HG03439 (cell line): ENCODE measurements around the gene MEOX2.

Experiments used
- ATAC-seq: cut with Tn5 transposase; IDR thresholded peaks from one replicate; pipeline ENCODE4 v1.9.1; 2021; ENCODE audit warnings: mild to moderate bottlenecking, moderate library complexity; ENCODE audit not compliant: unreplicated experiment

MEOX2 gene

GRCh38 chr7:15618275-15618674, 68.2 kb downstream of the MEOX2 start:
- ATAC-seq: no peak

DNA sequence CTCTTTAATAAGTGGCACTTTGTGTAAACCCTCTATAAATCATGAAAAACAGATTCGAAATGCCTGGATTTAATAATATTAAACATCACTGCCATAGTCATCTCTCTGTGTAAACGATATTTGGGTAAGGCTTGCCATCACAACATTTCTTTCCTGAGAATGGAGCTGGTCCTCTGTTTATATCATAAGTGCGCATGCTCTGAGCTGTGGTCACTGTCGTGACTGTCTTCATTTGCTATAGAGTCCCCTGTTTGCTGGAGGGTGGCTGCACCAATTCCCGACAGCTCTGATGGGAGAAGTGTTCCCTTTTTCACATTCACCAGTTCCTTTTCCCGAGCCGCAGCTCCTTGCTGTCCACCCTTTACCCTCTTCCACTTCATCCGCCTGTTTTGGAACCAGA, 74.3 kb downstream of the MEOX2 start:
- no peak for ATAC-seq

GRCh38 chr7:15610503-15610902, 76.0 kb downstream of the MEOX2 start:
- ATAC-seq: no peak

DNA sequence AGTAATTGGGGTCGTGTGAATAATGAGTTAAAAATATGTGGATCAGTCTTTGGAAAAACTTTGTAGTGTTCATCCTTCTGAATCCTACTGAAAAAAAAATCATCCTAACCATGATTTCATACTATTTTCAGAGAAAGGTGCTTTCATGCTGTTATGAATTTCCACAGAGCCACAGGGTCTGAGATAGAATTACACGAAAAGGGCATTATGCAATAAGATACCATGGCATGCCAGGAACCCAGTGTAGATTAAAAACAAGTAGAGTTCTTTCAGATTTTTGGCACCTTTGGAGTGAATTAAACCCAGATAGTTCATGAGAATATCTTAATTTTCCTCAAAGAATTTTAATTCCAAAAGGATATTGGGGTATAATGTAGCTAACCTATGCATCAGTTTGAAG, 77.2 kb downstream of the MEOX2 start:
- ATAC-seq: no peak

DNA sequence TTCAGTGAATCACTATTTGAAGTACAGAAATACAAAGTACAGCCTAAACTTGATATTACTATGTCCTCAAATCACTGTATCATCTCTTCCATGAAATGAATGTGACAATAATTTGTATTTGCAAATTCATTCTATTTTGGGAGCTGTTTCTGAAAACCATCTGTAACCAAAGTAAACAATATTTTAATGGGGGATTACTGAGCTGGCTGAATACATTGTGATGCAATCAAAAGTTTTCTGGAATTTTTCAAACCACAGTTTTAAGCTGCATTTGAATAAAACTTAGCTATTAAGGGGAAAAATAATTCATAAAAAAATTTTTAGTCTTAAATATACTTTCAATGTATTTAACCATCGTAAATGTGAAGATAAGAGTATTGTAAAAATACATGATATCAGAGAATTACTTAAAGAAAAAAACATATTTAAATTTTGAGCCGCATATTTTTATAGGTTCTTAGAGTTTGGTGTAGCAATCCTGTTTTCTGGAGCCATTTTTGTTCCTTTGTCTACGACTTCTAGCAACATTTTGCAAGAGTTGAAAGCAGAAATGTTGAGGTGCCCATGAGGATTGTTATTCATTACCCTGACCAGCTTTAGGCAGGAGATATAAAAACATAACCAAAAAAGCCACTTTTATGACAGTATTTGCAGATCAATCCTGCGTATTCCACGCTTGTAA, 78.8 kb downstream of the MEOX2 start:
- no peak for ATAC-seq

- no peak for ATAC-seq
Measured at GRCh38 chr7:15606561-15606960, 79.9 kb downstream of the MEOX2 start.

DNA sequence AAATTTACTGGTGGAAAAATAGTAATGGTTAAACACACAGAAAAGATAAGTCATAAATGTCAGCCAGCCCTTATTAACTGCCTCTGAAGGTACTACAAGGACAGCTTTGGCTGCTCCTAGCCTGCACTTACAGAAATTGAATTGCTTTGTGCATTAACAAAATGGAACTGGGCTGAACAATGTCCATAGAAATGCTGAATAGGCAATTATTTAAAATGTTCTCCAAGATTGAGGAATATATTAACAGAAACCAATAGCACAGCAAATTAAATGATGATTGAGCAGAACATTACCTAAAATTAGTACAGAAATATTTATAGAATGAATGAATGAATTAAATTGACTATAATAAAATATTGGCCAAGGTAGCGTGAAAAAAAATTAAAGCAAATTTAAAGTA, 82.3 kb downstream of the MEOX2 start:
- no peak for ATAC-seq

DNA sequence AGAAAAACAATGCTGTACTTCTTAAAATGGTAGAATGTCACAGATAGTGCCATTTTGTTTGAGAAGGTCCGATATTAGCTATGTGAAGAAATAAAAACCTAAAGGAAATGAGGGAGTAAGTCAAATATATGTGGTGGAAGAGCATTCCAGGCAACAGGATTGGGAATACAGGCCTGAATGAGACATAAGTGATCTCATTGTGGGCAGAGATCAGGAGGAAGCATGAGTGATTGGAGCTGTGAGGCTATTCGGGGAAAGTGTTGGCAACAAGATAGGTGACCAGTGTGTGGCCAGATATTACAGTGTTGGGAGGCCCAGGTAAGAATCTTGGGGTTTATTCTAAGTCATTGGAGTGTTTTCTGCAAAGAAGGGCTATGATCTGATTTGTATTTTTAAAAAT, 83.4 kb downstream of the MEOX2 start:
- no peak for ATAC-seq

DNA sequence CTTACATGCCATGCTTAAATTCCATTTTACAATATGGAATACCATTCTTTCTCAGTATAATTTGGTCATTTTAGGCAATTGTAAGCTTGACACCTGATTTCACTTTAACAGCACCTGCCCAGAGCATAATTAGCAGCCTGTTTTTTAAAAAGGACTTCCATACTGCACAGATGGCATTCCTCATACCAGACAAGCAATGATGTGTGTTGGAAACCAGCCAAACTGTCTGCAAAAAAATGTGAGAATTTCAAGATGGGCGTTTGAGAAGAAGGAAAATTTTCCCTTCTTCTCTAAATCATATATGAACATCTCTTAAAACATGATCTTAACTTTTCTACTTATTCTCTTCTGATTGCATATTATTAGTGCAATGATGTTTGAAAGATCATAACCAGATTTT, 84.2 kb downstream of the MEOX2 start:
- ATAC-seq: no peak

- ATAC-seq: no peak
Measured at GRCh38 chr7:15601175-15601574, 85.3 kb downstream of the MEOX2 start.

- no peak for ATAC-seq
Measured at GRCh38 chr7:15600298-15600697, 86.2 kb downstream of the MEOX2 start.

GRCh38 chr7:15594461-15594860, 92.0 kb downstream of the MEOX2 start:
- no peak for ATAC-seq

- ATAC-seq: no peak
Measured at GRCh38 chr7:15593382-15593781, 93.1 kb downstream of the MEOX2 start.

GRCh38 chr7:15586266-15586665, 100.2 kb downstream of the MEOX2 start:
- no peak for ATAC-seq

DNA sequence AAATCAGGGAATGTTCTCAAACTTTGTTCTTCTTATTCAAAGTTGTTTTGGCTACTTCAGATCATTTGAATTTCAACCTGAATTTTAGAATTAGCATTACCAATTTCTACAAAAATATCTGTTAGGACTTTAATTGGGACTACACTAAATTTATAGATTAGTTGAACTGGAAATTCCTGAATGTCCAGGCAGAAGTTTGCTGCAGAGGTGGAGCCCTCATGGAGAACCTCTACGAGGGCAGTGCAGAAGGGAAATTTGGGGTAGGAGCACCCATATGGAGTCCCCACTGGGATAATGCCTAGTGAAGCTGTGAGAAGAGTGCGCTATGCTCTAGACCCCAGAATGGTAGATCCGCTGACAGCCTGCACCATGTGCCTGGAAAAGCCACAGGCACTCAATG, 101.9 kb downstream of the MEOX2 start:
- ATAC-seq: no peak

- no peak for ATAC-seq
Measured at GRCh38 chr7:15582773-15583172, 103.7 kb downstream of the MEOX2 start.

GRCh38 chr7:15581352-15581951, 105.0 kb downstream of the MEOX2 start:
- no peak for ATAC-seq

DNA sequence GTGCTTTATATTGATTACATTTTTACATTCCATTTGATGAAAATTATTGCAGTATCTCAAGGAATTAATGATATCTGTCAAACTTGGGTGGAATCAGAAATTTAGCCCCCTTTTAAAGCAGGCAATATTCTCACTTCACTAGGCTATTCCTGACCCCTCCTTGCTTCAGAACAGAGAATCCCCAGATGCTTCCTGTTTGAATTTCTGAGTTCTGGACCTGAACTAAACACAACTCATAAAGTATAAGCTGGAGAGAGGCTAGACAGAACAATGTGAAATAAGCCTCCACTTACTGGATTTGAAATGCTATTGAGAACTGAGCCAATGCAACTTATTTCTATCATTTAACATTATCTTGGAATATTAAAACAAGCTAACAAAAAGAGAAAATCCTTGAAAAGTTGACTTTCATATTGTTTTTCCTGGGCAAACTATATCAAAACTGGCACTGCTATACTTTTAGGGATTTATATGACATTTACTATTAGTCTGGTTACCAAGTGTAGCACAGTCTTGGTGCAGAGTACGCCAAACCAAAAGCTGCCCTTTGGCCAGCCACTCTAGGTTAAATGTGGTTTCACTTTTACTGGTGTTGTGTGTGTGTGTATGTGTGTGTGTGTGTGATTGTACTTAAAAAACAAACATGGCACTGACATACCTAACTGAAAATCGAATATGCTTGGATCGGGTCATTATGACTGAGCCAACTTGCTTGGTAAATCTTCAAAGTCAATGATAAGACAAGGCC, 105.7 kb downstream of the MEOX2 start:
- no peak for ATAC-seq

DNA sequence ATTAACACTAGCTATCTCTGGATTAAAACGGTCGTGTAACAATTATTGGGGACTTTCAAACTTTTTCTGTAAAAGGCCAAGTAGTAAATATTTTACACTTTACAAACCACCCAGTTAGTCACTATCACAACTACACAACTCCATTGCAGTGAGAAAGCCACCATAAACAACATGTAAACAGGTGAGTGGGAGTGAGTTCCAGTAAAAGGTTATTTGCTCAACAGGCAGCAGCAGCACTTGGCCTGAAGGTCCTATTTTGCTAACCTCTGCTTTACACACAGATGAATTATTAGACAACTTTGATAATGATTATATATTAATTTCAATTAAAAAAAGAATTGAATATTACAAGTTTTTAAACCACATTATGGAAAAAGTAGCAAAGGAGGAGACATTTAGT, 108.9 kb downstream of the MEOX2 start:
- ATAC-seq: no peak

DNA sequence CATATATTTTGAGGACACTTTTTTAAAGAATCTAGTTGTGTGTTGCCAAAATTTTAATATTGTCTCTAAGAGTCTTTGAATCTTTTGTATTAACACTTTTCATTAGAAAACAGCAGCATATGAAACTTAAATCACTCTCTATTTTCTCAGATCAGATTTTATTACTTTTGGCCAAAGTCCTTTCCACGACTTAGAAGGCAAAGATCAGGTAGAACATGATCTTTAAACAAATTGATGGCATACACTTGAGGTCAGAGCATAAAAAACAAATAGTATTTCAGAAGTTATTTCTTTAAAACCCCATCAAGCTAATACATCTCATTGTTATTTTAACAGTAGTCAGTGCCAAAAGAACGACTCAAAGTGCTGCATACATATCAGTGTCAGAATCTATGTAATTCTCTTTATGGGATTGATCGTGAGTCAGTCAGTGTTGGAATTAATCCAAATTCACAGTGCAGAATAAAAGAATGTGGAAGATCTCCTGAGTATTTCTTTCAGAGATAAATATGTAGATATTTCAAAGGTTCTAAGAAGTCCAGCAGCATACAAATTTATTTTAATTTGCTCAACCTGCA, 115.1 kb downstream of the MEOX2 start:
- no peak for ATAC-seq

- no peak for ATAC-seq
Measured at GRCh38 chr7:15567652-15568051, 118.8 kb downstream of the MEOX2 start.

DNA sequence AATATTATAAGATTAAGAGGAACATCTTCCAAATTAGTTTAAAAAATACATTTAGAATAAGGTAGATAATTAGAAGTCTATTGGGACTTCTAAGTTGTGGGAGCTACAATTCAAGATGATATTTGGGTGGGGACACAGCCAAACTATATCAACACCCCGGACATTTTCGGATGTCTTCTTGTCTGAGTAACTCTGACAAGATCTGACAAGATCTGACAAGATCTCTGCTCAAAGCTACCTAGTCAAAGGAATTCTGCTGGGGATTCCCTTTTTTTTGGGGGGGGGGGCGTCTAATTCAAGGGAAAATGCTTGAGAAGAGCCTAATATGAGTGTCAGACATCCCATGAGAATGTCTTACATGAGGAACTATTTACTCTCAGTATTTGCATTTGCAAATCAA, 119.4 kb downstream of the MEOX2 start:
- ATAC-seq: no peak
